Lower leg skin (tissue), 3 donors: Measurements from ENCODE around the gene C22orf31.

Experiments used
- CTCF ChIP-seq, 3 donors: fragments of 450-650 bp; IDR thresholded peaks; one replicate each; pipeline ENCODE4 v1.5.1; 2016; ENCODE audit warnings: antibody characterized with exemption in 3 of 3, mild to moderate bottlenecking in 3 of 3, moderate library complexity in 2 of 3
- POLR2A ChIP-seq, 2 donors: fragments of 450-650 bp; IDR thresholded peaks; one replicate each; pipeline ENCODE4 v1.6.1; 2016 to 2017; ENCODE audit warnings: antibody characterized with exemption in 2 of 2, mild to moderate bottlenecking in 1 of 2, moderate library complexity in 1 of 2

- no peak for TF ChIP-seq CTCF (IDR thresholded peaks at IDR 0.05)
- no peak for TF ChIP-seq POLR2A (IDR thresholded peaks at IDR 0.05)
Measured at GRCh38 chr22:29083933-29084591, 22.4 kb upstream of the C22orf31 start.
